PC-3 (cell line): ENCODE results near the gene CRIP3.

Experiments used
- EZH2phosphoT487 ChIP-seq: fragments of 300-600 bp; sonication (generic); IDR thresholded peaks from 2 replicates; pipeline ENCODE4 v1.6.1; 2018; ENCODE audit warnings: mild to moderate bottlenecking, antibody characterized with exemption, low read length, borderline replicate concordance
- TF ChIP-seq, protein P1 (sequence below): fragments of 300-600 bp; sonication (generic); conservative IDR thresholded peaks from 2 replicates; pipeline ENCODE4 v1.5.1; 2017; ENCODE audit warnings: antibody characterized with exemption, low read depth, mild to moderate bottlenecking, low read length

DNA sequence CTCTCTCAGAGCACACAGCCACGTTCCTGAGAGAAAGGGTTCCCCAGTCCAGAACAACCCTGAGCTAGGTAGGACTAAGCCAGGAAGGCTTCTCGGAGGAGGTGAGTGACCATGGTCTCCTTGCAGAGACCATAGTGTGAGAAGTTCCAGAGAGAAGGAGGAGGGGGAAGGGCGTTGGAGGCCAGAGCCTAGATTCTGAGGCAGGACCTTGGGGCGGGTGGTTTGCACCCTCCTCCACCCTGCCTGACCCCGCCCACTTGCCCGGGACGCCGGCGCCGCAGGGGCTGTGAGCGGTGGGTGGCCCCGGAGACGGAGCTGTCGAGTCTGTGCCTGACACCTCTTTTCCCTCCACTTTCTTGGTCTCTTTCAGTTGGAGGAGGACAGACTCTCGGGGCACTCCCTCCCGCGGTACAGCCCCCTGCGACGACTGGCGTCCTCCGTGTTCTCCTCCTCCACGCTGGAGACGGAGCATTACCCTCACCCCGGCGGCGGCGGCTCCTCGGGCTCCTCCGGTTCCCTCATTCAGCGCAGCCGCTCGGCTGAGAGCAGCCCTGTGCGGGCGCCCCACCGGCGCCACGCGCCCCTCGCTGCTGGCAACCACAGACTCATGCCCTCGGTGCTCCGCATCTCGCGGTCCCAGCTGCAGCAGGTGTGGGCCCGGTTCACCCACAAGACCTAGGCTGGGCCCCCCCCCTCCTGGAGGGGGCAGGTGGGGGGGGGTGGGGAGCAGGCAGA is 39.2 kb downstream of the CRIP3 start:
- TF ChIP-seq, protein P1, sequence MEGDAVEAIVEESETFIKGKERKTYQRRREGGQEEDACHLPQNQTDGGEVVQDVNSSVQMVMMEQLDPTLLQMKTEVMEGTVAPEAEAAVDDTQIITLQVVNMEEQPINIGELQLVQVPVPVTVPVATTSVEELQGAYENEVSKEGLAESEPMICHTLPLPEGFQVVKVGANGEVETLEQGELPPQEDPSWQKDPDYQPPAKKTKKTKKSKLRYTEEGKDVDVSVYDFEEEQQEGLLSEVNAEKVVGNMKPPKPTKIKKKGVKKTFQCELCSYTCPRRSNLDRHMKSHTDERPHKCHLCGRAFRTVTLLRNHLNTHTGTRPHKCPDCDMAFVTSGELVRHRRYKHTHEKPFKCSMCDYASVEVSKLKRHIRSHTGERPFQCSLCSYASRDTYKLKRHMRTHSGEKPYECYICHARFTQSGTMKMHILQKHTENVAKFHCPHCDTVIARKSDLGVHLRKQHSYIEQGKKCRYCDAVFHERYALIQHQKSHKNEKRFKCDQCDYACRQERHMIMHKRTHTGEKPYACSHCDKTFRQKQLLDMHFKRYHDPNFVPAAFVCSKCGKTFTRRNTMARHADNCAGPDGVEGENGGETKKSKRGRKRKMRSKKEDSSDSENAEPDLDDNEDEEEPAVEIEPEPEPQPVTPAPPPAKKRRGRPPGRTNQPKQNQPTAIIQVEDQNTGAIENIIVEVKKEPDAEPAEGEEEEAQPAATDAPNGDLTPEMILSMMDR = no peak
- no peak for TF ChIP-seq EZH2phosphoT487
